A673 (cell line): ENCODE data around the gene HAS3. TPM values are rescaled to one million over a fixed set of nuclear protein-coding genes. Genes with fewer than 3 reads are reported as not detected.

Experiments used
- BruUV-seq: library from RNA; stranded (reverse); fragments of 400-500 nt; replicated peaks from 2 replicates; lab custom pipeline; 2021; lab: Mats Ljungman, UMichigan
- CTCF ChIA-PET: fragments of 300-600 bp; sonication (Branson Sonifier 250); formaldehyde crosslinking; loops from one replicate; lab custom pipeline; 2022; ENCODE audit warnings: antibody characterized with exemption; lab: Charles Lee
- POLR2A ChIA-PET: fragments of 300-600 bp; sonication (Branson Sonifier 250); formaldehyde crosslinking; loops from one replicate; lab custom pipeline; 2022; ENCODE audit warnings: antibody characterized with exemption; ENCODE audit not compliant: low non-redundant PET; lab: Charles Lee
- DNase-seq: peaks from one replicate; pipeline ENCODE4 v3.0.0-alpha.2; 2015; ENCODE audit warnings: low spot score
- H3K27ac ChIP-seq: fragments of 200-600 bp; sonication (generic); 2 replicates; pipeline ENCODE4 v1.5.1; 2016; ENCODE audit warnings: mixed run types, low read depth, mild to moderate bottlenecking, mixed read lengths, antibody characterized with exemption, low read length; ENCODE audit not compliant: poor library complexity, severe bottlenecking
- H3K27me3 ChIP-seq: fragments of 200-600 bp; sonication (generic); replicated peaks from 2 replicates; pipeline ENCODE4 v1.6.1; 2017; ENCODE audit warnings: mixed run types, low read depth, mild to moderate bottlenecking, mixed read lengths, antibody characterized with exemption, low read length; ENCODE audit not compliant: insufficient read depth, poor library complexity
- H3K36me3 ChIP-seq: fragments of 200-600 bp; sonication (generic); 2 replicates; pipeline ENCODE4 v1.6.1; 2016; ENCODE audit warnings: mixed run types, mild to moderate bottlenecking, mixed read lengths, antibody characterized with exemption, low read length; ENCODE audit not compliant: insufficient read depth, poor library complexity, severe bottlenecking
- H3K4me1 ChIP-seq: fragments of 200-600 bp; sonication (generic); 2 replicates; pipeline ENCODE4 v1.6.1; 2017; ENCODE audit warnings: mixed run types, mild to moderate bottlenecking, mixed read lengths, antibody characterized with exemption, low read length; ENCODE audit not compliant: insufficient read depth, poor library complexity, severe bottlenecking
- H3K4me3 ChIP-seq: fragments of 200-600 bp; sonication (generic); 2 replicates; pipeline ENCODE4 v1.5.1; 2016; ENCODE audit warnings: low read depth, mixed run types, mild to moderate bottlenecking, mixed read lengths, low read length; ENCODE audit not compliant: poor library complexity, severe bottlenecking
- H3K9me3 ChIP-seq: fragments of 200-600 bp; sonication (generic); 2 replicates; pipeline ENCODE4 v1.6.1; 2016; ENCODE audit warnings: mixed run types, low read depth, mild to moderate bottlenecking, mixed read lengths, antibody characterized with exemption, low read length; ENCODE audit not compliant: poor library complexity, severe bottlenecking
- CTCF ChIP-seq: fragments of 300-800, 200-600 bp; sonication (generic); conservative IDR thresholded peaks from 2 replicates; pipeline ENCODE4 v1.5.1; 2017; ENCODE audit warnings: low read depth, mild to moderate bottlenecking, antibody characterized with exemption, low read length, moderate library complexity, mixed read lengths
- EZH2 ChIP-seq: fragments of 200-600 bp; sonication (generic); IDR thresholded peaks from 2 replicates; pipeline ENCODE4 v1.6.1; 2017; ENCODE audit warnings: borderline replicate concordance, low read depth, mild to moderate bottlenecking, mixed read lengths, antibody characterized with exemption, low read length; ENCODE audit not compliant: poor library complexity, severe bottlenecking
- intact Hi-C: fragments of 100-400 bp; cut with micrococcal nuclease; formaldehyde crosslinking; loops from one replicate; pipeline ENCODE4 v1.10.0; 2022; ENCODE audit not compliant: unreplicated experiment
- total RNA-seq: library from RNA; stranded (reverse); gene quantifications from 2 replicates; pipeline ENCODE4 v1.2.3, GENCODE V29; 2021

Gene HAS3
- total RNA-seq, 1 experiment from 2014 or later: 0.49 TPM

GRCh38 chr16:69078073-69078472 is 27.4 kb upstream of the HAS3 start:
- no peak overlapping the region for H3K4me3 ChIP-seq
- intact Hi-C loops: no loop called here
- no TSS peak for BruUV-seq
- peaks cover 4% of the 10 kb centered on the region for H3K4me1 ChIP-seq
- TF ChIP-seq EZH2: no peak
- H3K27me3 ChIP-seq: no peaks in the 10 kb centered on the region
- no peaks in the 10 kb centered on the region for H3K9me3 ChIP-seq
- H3K36me3 ChIP-seq: no peaks in the 10 kb centered on the region
- ChIA-PET CTCF (no interaction called here), POLR2A (no interaction called here)
- DNase-seq: no peak
- H3K27ac ChIP-seq: no peak overlapping the region

GRCh38 chr16:69079697-69080096 is 25.8 kb upstream of the HAS3 start:
- DNase-seq: no peak
- Histone ChIP-seq H3K27ac (no peak overlapping the region), H3K4me1 (no peaks in the 10 kb centered on the region), H3K36me3 (no peaks in the 10 kb centered on the region), H3K27me3 (no peaks in the 10 kb centered on the region), H3K4me3 (no peak overlapping the region), H3K9me3 (no peaks in the 10 kb centered on the region)
- ChIA-PET POLR2A (interaction anchor here (0.7 kb wide), 1 partner anchor 210 kb away, joined by 4 read pairs; no protein-coding TSS in a partner anchor), CTCF (no interaction called here)
- BruUV-seq: no TSS peak
- intact Hi-C loops: no loop called here
- TF ChIP-seq EZH2 (no peak), CTCF (no peak)

- no peak for DNase-seq
- no peak for TF ChIP-seq EZH2
- no peak for TF ChIP-seq CTCF
- H3K9me3 ChIP-seq: no peaks in the 10 kb centered on the region
- no peaks in the 10 kb centered on the region for H3K36me3 ChIP-seq
- no peaks in the 10 kb centered on the region for H3K27me3 ChIP-seq
- ChIA-PET CTCF (interaction anchor here (0.6 kb wide), 1 partner anchor 10 kb away, joined by 6 read pairs; no protein-coding TSS in a partner anchor), POLR2A (no interaction called here)
- no TSS peak for BruUV-seq
- H3K27ac ChIP-seq: no peak overlapping the region
- H3K4me1 ChIP-seq: no peaks in the 10 kb centered on the region
- intact Hi-C loops: no loop called here
- no peak overlapping the region for H3K4me3 ChIP-seq
These were observed 22.0 kb upstream of the HAS3 start for GRCh38 chr16:69083306-69083941.

GRCh38 chr16:69084289-69084688 is 21.2 kb upstream of the HAS3 start:
- intact Hi-C loops: no loop called here

More at GRCh38 chr16:69084289-69084688, 21.2 kb upstream of the HAS3 start:
- Histone ChIP-seq H3K9me3 (no peaks in the 10 kb centered on the region), H3K27ac (no peak overlapping the region), H3K4me3 (no peak overlapping the region), H3K36me3 (no peaks in the 10 kb centered on the region), H3K27me3 (no peaks in the 10 kb centered on the region), H3K4me1 (no peaks in the 10 kb centered on the region)
- no peak for DNase-seq
- no TSS peak for BruUV-seq
- ChIA-PET POLR2A (no interaction called here), CTCF (no interaction called here)
- no peak for TF ChIP-seq EZH2
- TF ChIP-seq CTCF: no peak
